ENCODE data around the gene CDC42.

GRCh38 chr1:22071511-22071910 lies 19.0 kb downstream of the CDC42 start:
- TF ChIP-seq CTCF (IDR thresholded peaks at IDR 0.05; ENCODE audit: low read depth, low read length) (no peak), EZH2phosphoT487 (IDR thresholded peaks at IDR 0.05; ENCODE audit: low read depth) (no peak)

Measured in OCI-LY3 (cell line).